Fibroblast of mammary gland (primary cell): ENCODE results near the gene CACNG1.

ENCODE experiments used
- DNase-seq: peaks from one replicate; pipeline ENCODE4 v3.0.0-alpha.2; 2010; ENCODE audit warnings: low read depth
- H3K4me3 ChIP-seq: 2 replicates; pipeline ENCODE4 v1.5.1; 2011; ENCODE audit warnings: low read depth, mild to moderate bottlenecking, low read length, moderate library complexity; ENCODE audit not compliant: control insufficient read depth
- TF ChIP-seq, protein P1 (sequence below): conservative IDR thresholded peaks from 2 replicates; pipeline ENCODE4 v1.5.1; 2011; ENCODE audit warnings: low read depth, low read length, inconsistent platforms; ENCODE audit not compliant: control insufficient read depth, insufficient read depth

Gene CACNG1

DNA sequence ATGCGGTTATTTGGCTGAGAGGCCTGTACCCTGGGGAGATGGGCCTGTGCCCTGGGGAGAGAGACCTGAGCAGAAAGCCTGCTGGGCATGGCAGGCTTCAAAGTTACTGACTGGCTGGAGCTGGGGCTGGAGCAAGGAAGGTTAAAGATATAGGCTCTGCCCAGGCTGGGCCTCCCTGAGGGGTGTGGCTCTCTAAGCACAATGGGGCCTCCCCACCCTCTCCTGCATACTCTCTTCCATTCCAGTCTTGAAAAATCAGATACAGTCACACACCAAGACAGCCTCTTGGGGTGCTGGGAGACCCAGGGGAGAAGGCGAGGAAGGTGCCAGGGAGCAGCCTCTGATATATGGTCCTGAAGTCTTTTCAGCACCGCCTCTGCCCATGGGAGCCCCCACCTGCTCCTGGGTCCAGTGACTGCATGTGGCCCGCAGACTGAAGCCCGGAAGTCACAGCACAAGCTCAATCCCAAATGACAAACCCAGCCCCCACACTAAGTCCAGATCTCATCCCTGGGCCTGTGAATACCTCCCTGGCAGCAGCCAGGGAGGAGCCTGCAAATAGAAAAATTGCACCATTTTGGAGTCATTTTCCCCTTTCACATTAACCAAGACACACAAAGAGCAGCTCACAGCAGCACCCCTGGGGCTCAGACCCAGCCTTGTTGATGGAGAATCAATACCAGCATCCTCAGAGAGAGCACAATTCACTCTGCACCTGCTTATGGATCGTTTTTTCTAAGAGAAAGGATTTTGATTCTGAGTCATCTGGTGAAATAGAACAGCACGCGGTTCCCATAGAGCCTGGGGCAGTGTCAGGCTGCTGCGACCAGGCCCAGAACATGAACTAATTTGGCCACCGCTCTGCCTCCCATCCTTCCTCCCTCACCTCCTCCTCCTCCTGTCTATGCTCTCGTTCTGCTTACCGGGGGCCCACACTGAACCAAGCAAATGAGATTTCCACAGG lies 25.6 kb upstream of the CACNG1 start:
- TF ChIP-seq, protein P1, sequence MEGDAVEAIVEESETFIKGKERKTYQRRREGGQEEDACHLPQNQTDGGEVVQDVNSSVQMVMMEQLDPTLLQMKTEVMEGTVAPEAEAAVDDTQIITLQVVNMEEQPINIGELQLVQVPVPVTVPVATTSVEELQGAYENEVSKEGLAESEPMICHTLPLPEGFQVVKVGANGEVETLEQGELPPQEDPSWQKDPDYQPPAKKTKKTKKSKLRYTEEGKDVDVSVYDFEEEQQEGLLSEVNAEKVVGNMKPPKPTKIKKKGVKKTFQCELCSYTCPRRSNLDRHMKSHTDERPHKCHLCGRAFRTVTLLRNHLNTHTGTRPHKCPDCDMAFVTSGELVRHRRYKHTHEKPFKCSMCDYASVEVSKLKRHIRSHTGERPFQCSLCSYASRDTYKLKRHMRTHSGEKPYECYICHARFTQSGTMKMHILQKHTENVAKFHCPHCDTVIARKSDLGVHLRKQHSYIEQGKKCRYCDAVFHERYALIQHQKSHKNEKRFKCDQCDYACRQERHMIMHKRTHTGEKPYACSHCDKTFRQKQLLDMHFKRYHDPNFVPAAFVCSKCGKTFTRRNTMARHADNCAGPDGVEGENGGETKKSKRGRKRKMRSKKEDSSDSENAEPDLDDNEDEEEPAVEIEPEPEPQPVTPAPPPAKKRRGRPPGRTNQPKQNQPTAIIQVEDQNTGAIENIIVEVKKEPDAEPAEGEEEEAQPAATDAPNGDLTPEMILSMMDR: no peak

DNA sequence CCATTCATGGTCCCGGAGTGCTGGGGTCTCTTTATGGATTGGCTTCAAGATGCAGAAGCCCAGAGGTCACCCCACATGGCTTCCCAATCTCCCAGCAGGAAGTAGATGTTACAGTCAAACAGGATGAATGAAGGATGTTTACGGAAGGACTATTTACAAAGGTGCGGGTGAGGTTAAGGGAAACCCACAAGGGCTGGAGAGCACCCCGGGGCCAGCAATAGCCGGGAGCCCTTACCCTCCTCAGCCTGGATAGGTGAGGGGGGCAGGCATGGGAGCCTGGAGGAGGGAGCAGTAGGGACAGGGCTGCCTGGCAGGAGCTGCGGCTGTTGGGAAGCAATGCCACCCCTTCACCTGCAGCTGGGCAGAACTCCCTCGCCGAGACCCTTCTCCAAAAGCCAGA lies 24.5 kb upstream of the CACNG1 start:
- H3K4me3 ChIP-seq: no peak overlapping the region
- DNase-seq: no peak
- TF ChIP-seq, protein P1: no peak

More for the DNA sequence above, 25.6 kb upstream of the CACNG1 start:
- no peak for DNase-seq
- no peak overlapping the region for H3K4me3 ChIP-seq

DNA sequence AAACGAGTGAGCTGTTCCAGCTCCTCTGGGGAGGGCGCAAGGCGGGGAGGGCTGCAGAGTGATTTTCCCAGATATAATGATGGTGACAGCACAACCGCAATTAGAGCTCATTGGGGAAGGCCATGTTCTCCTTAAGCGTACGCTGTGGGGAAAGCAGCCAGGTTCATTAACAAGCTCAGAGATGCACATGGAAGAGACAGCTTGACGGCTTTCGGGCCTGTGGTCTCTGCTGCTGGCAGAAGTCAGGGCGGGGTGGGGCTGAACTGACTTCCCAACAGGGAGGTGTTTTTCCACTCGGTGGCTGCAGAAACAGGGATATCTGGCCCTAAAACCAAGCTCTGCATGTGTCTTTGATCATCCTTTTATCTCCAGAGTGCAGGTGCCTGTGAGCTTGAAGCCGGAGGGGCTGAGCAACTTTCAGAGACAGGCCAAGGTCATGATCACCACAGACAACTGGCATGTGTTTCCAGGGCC lies 24.0 kb upstream of the CACNG1 start:
- DNase-seq: no peak
- TF ChIP-seq, protein P1: no peak
- no peak overlapping the region for H3K4me3 ChIP-seq

DNA sequence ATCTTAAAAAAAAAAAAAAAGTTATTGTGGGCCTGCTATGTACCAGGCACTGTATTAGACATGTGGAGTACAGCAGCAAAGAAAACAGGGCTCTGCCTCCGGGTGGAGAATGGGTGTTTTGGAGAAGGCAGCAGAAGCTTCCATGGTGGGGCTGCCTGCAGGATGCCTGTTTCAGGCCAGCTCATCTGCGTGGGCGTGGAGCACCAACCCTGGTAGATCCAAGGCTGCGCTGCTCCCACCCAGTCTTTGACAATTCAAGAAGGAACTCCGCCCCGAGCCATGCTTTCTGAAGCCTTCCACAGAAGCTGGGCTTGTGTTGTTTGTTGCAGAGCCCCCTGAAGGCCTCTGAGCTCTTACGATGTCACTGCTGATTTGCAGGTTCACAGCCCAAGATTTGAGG lies 23.2 kb upstream of the CACNG1 start:
- H3K4me3 ChIP-seq: no peak overlapping the region
- DNase-seq: no peak
- TF ChIP-seq, protein P1: no peak

DNA sequence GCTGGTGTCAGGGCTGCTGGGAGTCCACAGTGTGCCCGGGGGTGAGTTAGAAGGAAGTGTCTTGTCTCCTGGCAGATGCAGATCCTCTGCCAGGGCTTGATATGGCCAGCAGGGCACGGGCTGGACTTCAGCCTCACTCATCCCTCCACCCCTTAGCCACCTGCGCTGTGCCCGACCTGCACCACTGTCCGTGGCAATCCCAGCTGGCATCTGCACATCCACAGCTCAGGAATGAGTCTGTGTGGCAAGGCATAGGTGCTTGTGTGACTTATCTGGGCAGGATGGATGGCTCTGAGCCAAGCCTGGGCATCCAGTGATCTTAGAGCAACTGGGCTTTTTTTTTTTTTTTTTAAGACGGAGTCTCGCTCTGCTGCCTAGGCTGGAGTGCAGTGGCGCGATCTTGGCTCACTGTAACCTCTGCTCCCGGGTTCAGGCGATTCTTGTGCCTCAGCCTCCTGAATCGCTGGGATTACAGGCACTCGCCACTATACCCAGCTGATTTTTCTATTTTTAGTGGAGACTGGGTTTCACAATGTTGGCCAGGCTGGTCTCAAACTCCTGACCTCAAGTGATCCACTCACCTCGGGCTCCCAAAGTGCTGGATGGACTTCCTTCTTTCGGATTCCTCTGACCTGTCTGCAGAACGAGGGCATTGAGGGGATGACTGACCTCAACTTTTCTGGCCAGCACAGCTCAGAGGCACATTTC lies 22.5 kb upstream of the CACNG1 start:
- no peak for DNase-seq
- TF ChIP-seq, protein P1: no peak

DNA sequence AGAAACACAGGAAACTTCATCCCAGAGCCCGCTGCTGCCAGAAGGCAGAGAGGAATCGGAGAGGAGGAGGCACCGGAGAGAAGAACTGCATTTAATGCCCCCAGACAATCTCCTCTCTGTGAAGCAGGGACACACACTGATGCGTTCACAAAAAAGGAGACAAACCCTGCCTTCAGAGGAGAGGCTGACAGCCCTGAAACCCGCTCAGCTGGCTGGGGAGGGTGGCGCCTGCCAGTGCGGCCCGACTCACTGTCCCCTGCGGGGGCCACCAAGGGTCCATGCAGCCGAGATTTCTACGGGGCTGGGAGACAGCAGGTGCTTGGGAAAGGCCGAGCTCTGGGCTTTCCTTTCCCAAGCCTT lies 21.9 kb upstream of the CACNG1 start:
- TF ChIP-seq, protein P1: no peak
- DNase-seq: no peak
- H3K4me3 ChIP-seq: no peak overlapping the region

More for the DNA sequence above, 22.5 kb upstream of the CACNG1 start:
- H3K4me3 ChIP-seq: no peak overlapping the region
